Measurements from ENCODE around the gene SNX27.

SNX27 gene

GRCh38 chr1:151583796-151584195, 28.1 kb upstream of the SNX27 start:
- FAIRE-seq: no peak
- TF ChIP-seq CTCF (IDR thresholded peaks at IDR 0.05; ENCODE audit: insufficient read depth, missing control alignments): no peak
- no peak for DNase-seq (ENCODE audit: insufficient read length, low spot score)

GRCh38 chr1:151584278-151584677, 27.6 kb upstream of the SNX27 start:
- FAIRE-seq (no peak), DNase-seq (ENCODE audit: insufficient read length, low spot score) (no peak)
- TF ChIP-seq CTCF (IDR thresholded peaks at IDR 0.05; ENCODE audit: insufficient read depth, missing control alignments): no peak

DNA sequence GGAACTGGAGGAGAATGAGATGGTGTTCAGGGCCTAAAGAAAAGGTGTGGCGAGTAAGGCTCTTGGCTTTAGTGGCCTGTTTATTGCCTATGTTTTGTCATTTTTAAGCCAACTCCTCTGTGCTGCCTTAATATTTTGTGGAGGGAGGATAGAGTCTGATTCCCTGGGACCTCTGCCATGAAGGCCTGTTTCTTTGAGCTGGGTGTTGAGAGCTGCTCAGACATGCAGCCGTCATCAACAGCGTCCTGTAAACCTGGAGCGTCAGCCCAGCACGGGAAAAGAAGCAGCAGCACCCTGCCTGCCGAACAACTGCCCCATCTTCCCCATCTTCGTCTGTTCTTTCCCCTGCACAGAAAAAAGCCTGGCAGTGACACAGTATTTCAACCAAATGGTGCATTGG, 27.1 kb upstream of the SNX27 start:
- no peak for DNase-seq (ENCODE audit: insufficient read length, low spot score)
- TF ChIP-seq CTCF (IDR thresholded peaks at IDR 0.05; ENCODE audit: insufficient read depth, missing control alignments): no peak
- FAIRE-seq: no peak

- no peak for DNase-seq (ENCODE audit: insufficient read length, low spot score)
Observed at GRCh38 chr1:151585622-151586021, 26.2 kb upstream of the SNX27 start.

DNA sequence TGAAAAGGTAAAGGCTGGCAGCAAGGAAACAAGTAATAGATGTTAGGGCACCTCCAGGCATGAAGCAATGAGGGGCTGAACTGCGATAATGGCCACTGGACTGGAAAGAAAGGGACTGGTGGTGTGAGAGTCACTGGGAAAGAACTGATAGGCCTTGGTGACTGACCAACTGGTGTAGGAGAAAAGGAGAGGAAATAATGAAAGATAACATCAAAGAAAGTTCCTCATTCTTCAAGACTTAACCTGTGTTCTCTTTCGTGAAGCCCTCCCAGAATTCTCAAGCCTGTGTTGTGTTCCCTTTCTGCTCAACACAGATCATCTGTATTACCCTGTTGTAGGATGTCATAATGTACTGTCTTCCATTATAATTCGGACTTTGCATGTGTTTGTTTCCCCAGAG, 20.9 kb upstream of the SNX27 start:
- no peak for TF ChIP-seq CTCF (IDR thresholded peaks at IDR 0.05; ENCODE audit: insufficient read depth, missing control alignments)
- no peak for FAIRE-seq
- no peak for DNase-seq (ENCODE audit: insufficient read length, low spot score)

More at GRCh38 chr1:151585622-151586021, 26.2 kb upstream of the SNX27 start:
- FAIRE-seq: no peak
- no peak for TF ChIP-seq CTCF (IDR thresholded peaks at IDR 0.05; ENCODE audit: insufficient read depth, missing control alignments)

GRCh38 chr1:151593730-151594129, 18.1 kb upstream of the SNX27 start:
- FAIRE-seq (no peak), DNase-seq (ENCODE audit: insufficient read length, low spot score) (no peak)
- no peak for TF ChIP-seq CTCF (IDR thresholded peaks at IDR 0.05; ENCODE audit: insufficient read depth, missing control alignments)

GRCh38 chr1:151594143-151594625, 17.7 kb upstream of the SNX27 start:
- TF ChIP-seq CTCF (IDR thresholded peaks at IDR 0.05; ENCODE audit: insufficient read depth, missing control alignments): peak; percentile 97
- FAIRE-seq (no peak), DNase-seq (ENCODE audit: insufficient read length, low spot score) (peak; percentile 87)
